Fibroblast of pulmonary artery (primary cell): ENCODE data around the gene PTPRA.

Experiments
- DNase-seq: peaks from one replicate; pipeline ENCODE4 v3.0.0-alpha.2; 2010; ENCODE audit warnings: low read depth
- H3K4me3 ChIP-seq: replicated peaks from 2 replicates; pipeline ENCODE4 v1.5.1; 2011; ENCODE audit warnings: low read depth, mild to moderate bottlenecking, control low read depth, low read length, moderate library complexity
- TF ChIP-seq, protein P1 (sequence below): IDR thresholded peaks from 2 replicates; pipeline ENCODE4 v1.5.1; 2011; ENCODE audit warnings: mild to moderate bottlenecking, control low read depth, low read length, inconsistent platforms; ENCODE audit errors: missing control alignments

The PTPRA gene

DNA sequence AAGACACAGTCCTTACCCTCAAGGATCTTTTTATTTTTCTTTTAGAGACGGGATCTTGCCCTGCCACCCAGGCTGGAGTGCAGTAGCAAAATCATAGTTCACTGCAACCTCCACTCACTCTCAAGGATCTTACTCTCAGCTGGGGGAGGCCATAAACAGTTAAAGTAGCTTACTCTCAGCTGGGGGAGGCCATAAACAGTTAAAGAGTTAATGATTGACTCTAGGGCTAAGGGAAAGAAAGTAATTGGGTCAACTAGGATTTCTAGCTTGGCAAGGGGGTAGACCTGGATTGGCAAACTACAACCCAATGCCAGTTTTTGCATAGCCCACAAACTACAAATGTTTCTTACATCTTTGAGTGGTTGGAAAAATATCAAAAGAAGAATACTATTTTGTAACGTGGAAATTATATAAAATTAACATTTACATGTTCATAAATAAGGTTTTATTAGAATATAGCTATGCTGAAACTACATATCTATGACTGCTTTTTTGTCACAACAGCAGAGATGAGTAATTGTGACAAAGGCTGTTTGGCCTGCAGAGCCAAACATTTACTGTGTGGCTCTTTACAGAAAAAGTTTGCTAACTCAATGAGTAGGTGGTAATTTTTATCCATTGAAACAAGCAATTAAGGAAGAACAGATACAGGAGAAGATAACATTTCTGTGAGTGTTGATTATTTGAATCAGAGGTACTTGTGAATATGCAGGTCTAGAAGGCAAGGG, 46.4 kb downstream of the PTPRA start:
- TF ChIP-seq, protein P1, sequence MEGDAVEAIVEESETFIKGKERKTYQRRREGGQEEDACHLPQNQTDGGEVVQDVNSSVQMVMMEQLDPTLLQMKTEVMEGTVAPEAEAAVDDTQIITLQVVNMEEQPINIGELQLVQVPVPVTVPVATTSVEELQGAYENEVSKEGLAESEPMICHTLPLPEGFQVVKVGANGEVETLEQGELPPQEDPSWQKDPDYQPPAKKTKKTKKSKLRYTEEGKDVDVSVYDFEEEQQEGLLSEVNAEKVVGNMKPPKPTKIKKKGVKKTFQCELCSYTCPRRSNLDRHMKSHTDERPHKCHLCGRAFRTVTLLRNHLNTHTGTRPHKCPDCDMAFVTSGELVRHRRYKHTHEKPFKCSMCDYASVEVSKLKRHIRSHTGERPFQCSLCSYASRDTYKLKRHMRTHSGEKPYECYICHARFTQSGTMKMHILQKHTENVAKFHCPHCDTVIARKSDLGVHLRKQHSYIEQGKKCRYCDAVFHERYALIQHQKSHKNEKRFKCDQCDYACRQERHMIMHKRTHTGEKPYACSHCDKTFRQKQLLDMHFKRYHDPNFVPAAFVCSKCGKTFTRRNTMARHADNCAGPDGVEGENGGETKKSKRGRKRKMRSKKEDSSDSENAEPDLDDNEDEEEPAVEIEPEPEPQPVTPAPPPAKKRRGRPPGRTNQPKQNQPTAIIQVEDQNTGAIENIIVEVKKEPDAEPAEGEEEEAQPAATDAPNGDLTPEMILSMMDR = no peak
- no peak overlapping the region for H3K4me3 ChIP-seq
- no peak for DNase-seq

DNA sequence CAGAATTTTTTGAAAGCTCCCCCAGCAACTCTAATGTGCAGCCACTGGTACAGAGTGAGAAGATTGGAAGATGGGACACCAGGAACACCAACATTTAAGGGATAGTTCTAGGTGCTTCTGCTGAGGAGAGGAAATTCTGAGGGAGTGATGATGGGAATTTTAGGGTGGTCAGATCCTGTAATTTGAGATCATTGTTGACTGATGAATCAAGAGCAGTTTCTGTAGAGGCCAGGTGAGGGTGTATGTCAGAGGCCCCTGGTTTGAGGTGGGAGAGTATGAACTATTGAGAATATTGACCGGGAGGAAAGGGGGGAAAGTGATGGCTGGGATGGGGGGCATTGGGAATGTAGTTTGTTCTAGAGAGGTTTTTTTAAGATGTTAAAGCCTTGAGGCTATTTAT, 47.2 kb downstream of the PTPRA start:
- TF ChIP-seq, protein P1 = no peak
- H3K4me3 ChIP-seq = no peak overlapping the region
- DNase-seq = no peak

DNA sequence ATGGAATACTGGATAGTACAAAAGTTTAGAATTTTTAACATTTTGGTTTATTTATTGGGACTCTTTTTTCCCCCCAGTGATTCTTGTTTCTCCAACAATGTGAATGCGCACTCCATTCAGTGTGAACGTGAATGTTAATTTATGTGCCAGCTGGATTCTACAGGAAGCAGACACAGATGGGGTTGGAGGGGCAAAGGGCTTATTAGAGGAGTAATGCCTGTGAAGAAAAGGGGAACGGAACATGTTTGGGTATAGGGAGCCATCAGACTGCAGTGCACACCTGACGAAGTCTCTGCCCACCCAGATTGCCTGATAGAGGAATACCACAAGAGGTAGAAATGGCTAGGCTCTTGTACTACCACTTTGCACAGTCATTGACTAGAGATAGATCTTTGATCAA, 48.2 kb downstream of the PTPRA start:
- no peak overlapping the region for H3K4me3 ChIP-seq
- DNase-seq = no peak
- TF ChIP-seq, protein P1 = no peak

DNA sequence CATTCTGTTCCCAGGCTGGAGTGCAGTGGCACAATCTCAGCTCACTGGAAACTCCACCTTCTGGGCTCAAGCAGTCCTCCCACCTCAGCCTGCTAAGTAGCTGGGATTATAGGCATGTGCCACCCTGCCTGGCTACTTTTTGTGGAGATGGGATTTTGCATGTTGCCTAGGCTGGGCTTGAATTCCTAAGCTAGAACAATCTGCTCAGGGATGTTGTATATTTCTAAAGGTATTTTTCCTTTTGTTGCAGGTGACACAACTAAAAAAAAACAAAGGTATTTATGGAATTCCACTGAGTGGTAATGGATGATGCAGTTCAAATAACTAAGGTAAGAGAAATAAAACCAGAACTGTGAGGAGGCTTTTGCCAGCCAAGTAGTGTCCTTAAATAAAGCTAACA, 49.7 kb downstream of the PTPRA start:
- TF ChIP-seq, protein P1 = no peak
- DNase-seq = no peak
- no peak overlapping the region for H3K4me3 ChIP-seq

DNA sequence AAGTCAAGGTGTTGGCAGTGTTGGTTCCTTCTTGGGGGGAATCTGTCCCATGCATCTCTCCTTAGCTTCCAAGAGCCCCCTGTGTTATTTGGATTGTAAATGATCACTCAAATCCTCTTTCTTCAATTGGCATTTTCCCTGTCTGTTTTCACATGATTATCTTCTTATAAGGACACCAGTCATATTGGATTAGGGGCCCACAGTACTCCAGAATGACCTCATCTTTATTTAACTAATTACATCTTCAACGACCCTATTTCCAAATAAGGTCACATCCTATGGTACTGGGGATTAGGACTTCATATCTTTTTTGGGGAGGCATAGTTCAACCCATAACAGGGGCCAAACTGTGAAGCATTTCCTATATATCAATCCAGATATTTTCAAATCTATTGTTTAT, 57.3 kb downstream of the PTPRA start:
- DNase-seq = no peak
- TF ChIP-seq, protein P1 = no peak

DNA sequence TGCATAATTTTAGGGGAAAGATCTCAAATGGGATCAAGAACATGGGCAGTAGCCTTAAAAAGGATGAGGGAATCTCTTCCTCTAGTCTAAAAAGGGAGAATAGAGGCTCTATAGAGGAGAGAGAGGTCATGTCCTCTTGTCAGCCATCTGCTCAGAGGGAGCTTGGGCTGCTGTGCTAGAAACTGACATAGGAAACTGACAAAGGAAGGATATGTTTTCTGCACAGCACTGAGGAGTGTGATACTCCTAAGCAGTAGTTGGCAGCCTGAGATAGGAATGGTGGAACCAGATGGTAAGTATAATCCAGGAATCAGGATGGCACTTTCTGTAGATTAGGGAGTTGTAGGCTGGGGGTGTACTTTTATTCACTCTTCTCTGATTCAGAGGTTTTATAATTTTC, 59.2 kb downstream of the PTPRA start:
- H3K4me3 ChIP-seq = no peak overlapping the region
- no peak for DNase-seq
- TF ChIP-seq, protein P1 = no peak

More for the DNA sequence above, 57.3 kb downstream of the PTPRA start:
- no peak overlapping the region for H3K4me3 ChIP-seq

DNA sequence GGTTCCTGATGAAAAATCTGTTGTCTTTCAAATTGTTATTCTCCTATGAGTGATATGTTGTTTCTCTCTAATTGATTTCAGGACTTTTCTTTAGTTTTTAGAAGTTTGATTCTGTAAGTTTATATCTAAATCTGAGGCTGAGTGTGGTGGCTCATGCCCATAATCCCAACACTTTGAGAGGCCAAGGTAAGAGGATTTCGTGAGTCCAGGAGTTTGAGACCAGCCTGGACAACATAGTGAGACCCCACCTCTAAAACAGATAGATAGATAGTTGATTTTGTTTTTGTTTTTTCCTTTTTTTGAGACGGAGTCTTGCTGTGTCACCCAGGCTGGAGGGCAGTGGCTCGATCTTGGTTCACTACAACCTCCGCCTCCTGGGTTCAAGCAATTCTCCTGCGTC, 64.6 kb downstream of the PTPRA start:
- TF ChIP-seq, protein P1 = no peak
- no peak overlapping the region for H3K4me3 ChIP-seq
- DNase-seq = no peak
